Stimulated activated CD8-positive, alpha-beta memory T cell treated with anti-CD3 and anti-CD28 coated beads, Interleukin-7, amount 100 ng/mL, for 48 hours (primary cell): ENCODE data around the gene NABP1.

Source experiments
- DNase-seq, 2 donors: peaks; one replicate each; pipeline ENCODE4 v3.0.0-alpha.2; 2020; ENCODE audit warnings: low read depth in 1 of 2; ENCODE audit errors: extremely low read depth in 1 of 2

NABP1 gene

GRCh38 chr2:191678437-191679100 is 633 bp downstream of the NABP1 start:
- peak; percentile 43 to 47 for DNase-seq

GRCh38 chr2:191679818-191680600 is 2.1 kb downstream of the NABP1 start:
- no peak for DNase-seq

GRCh38 chr2:191680639-191681038 is 2.7 kb downstream of the NABP1 start:
- no peak for DNase-seq

GRCh38 chr2:191682126-191682525 is 4.2 kb downstream of the NABP1 start:
- no peak for DNase-seq

GRCh38 chr2:191686066-191686465 is 8.1 kb downstream of the NABP1 start:
- DNase-seq, result no peak

- no peak for DNase-seq
Measured at GRCh38 chr2:191686729-191687128, 8.8 kb downstream of the NABP1 start.

- no peak for DNase-seq
Measured at GRCh38 chr2:191687867-191688266, 9.9 kb downstream of the NABP1 start.

GRCh38 chr2:191688934-191689695 is 11.2 kb downstream of the NABP1 start:
- no peak for DNase-seq

- no peak for DNase-seq
Measured at GRCh38 chr2:191690327-191690726, 12.4 kb downstream of the NABP1 start.

- no peak for DNase-seq
Measured at GRCh38 chr2:191691016-191691735, 13.2 kb downstream of the NABP1 start.

- no peak for DNase-seq
Measured at GRCh38 chr2:191691898-191692297, 14.0 kb downstream of the NABP1 start.

GRCh38 chr2:191692502-191693115 is 14.7 kb downstream of the NABP1 start:
- no peak for DNase-seq

- no peak for DNase-seq
Measured at GRCh38 chr2:191693166-191693565, 15.2 kb downstream of the NABP1 start.

GRCh38 chr2:191693778-191694177 is 15.8 kb downstream of the NABP1 start:
- no peak for DNase-seq

- no peak for DNase-seq
Measured at GRCh38 chr2:191696001-191696400, 18.1 kb downstream of the NABP1 start.

GRCh38 chr2:191696966-191697365 is 19.0 kb downstream of the NABP1 start:
- no peak for DNase-seq

GRCh38 chr2:191697870-191698269 is 19.9 kb downstream of the NABP1 start:
- no peak for DNase-seq

- no peak for DNase-seq
Measured at GRCh38 chr2:191699341-191699945, 21.5 kb downstream of the NABP1 start.

- no peak for DNase-seq
Measured at GRCh38 chr2:191701029-191701428, 23.1 kb downstream of the NABP1 start.

- no peak for DNase-seq
Measured at GRCh38 chr2:191701696-191702095, 23.8 kb downstream of the NABP1 start.
